NCI-H2107 treated with DMSO at 0.1 percent for 48 hours (cell line): ENCODE measurements around the gene RNF224.

ENCODE experiments used
- DNase-seq: peaks from one replicate; lab custom pipeline; 2025; ENCODE audit not compliant: unreplicated experiment; lab: John Stamatoyannopoulos, UW

Gene RNF224

DNA sequence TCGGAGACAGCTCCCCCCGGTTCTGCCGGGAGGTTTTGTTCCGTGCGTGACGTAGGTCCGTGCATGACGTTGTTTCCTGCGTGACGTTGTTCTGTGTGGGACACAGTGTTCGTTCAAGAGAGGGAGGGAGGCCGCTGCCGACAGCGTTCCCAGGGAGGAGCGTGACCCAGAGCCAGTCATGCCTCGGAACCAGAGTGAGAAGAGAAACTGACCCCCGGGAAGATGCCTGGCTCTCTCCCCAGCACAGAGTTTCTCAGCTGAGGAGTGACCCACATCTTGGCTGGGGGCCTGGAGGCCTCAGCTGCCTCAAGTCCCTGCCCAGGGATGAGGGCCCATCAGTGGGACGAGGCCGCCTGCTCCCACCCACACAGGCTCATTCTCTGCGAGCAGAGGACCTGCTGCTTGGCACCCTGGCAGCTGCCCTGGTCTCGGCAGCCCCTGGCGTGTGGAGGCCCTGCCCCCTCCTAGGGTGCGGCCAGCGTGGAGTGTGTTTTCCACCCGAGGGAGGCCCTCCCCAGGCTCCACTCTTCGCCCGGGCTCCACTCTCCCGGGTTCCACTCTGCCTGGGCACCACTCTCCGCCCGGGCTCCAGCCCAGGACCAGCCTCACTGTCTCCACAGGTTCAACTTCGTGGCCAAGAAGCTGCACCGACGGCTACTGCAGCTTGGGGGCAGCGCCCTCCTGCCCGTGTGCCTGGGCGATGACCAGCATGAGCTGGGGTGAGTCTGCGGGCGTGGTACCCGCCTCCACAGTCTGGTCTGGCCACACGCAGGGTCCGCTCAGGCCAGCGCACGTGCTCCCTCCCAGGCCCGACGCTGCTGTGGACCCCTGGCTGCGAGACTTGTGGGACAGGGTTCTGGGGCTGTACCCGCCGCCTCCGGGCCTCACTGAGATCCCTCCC is 13.9 kb upstream of the RNF224 start:
- DNase-seq: no peak

DNA sequence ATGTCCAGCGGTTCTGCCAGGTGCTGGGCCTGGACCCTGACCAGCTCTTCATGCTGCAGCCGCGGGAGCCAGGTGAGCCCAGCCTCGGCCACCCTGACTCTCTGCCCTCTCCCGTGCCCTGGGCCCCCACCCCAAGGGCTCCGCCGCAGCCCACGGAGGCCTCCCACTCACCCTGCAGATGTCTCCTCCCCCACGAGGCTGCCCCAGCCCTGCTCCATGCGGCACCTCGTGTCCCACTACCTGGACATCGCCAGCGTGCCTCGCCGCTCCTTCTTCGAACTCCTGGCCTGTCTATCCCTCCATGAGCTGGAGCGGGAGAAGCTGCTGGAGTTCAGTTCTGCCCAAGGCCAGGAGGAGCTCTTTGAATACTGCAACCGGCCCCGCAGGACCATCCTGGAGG is 12.7 kb upstream of the RNF224 start:
- DNase-seq: no peak

DNA sequence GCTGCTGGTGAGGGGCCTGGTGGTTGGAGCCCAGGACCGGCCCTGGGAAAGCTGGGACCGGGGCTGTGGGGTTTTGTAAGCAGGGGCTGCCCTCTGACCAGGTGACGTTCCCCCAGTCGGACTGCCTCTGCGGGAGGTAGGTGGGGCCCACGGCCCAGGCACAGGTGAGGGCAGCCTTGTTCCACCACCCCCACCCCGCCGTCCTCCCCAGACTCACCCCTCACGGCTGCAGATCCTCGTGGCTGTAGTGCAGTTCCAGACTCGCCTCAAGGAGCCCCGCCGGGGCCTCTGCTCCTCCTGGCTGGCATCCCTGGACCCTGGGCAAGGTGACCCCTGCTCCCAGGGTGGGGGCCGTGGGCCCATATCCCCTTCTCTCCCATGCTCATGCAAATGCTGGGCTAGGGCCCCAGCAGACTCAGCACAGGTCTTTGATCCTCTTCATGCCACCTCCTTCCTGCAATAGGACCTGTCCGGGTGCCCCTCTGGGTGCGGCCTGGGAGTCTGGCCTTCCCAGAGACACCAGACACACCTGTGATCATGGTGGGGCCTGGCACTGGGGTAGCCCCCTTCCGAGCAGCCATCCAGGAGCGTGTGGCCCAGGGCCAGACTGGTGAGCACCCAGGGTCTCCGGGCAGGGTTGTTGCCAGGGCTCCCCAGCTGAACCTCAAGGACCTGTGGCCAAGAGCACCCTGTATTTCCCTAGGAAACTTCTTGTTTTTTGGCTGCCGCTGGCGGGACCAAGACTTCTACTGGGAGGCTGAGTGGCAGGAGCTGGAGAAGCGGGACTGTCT is 11.9 kb upstream of the RNF224 start:
- no peak for DNase-seq

DNA sequence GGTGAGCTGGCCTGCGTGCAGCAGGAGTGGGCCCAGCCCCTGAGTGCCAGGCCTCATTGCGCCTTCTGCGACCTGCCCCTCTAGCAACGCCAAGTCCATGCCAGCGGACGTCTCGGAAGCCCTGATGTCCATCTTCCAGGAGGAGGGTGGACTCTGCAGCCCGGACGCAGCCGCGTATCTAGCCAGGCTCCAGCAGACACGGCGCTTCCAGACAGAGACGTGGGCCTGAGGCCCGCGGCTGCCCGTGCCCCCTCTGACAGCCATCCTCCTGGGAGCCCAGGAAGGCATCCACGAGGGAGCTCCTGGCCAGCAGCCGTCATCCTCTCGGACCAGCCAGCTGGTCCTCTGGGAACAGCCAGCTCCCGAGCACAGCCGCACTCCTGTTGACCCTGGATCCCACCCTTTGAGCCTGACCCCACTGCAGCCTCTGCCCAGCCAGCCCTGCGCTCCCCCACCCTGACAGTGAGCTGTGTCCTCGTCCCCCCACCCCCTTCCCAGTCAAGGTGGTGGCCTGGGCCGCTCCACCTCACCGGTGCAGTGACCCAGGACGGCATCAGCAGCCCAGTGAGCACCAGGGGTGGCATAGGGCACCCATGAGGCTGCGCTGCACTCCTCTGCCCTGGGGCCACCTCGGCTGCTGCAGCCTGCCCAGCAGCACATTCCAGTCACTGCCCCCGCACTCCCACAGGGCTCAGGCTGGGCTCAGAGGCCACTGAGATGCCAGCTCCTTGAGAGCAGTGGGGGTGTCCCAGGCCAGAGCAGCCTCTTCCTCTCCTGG is 10.9 kb upstream of the RNF224 start:
- no peak for DNase-seq

DNA sequence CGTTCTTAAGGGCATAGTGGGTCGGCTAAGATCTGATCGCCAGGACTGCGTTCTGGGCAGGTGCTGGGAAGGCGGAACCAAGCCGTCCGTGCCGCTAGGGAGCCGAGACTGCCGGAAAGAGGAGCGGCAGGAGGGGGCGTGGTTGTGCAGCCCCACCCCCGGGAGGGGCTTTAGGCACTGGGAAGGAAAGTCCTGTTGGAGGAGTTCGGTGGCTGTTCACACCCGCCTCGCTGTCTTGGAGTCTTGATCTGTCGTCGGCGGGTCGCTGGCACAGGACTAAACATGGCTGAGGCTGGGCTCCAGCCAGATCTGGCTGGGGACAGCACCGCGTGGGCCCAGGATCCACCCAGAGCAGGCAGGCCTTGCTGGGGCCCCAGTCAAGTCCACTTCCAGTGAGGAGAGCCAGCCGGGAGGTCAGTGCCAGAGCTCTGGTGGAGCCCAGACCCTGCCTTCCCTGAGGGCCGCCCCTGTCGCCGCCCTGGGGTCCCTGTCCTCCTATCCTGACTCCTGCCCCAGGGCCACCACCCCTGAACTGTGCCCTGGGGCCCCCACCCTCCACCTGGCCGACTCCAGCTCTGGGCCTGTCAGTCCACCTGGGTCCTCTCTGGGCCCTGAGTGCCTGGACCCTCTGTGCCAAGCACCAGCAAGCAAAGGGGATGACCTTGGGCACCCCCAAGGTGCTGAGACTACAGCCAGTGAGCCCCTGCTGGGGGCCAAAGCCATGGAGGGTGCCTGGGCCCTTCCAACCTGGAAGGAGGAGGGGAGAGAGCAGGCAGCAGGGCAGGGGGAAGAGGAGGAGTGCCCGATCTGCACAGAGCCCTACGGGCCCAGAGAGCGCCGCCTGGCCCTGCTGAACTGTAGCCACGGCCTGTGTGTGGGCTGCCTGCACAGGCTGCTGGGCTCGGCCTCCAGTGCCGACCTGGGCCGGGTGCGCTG is 9.8 kb upstream of the RNF224 start:
- no peak for DNase-seq

DNA sequence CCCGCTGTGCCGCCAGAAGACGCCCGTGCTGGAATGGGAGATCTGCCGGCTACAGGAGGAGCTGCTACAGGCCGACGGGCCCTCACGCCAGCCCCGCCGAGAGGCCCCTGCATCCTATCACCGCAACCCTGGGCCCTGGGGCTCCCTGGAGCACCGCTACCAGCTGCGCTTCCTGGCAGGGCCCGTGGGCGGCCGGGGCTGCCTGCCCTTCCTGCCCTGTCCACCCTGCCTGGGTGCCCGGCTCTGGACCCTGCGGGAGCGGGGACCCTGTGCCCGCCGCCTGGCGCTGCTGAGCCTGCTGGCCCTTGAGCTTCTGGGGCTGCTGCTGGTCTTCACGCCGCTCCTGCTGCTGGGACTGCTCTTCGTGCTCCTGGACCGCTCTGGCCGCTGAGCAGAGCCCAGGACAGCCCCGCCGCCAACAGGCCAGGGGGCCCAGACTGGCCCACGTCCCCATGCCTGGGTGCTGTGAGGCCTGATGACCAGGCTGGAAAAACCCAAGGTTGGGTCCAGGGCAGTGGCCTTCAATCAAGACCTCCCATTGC is 9.0 kb upstream of the RNF224 start:
- DNase-seq: no peak

DNA sequence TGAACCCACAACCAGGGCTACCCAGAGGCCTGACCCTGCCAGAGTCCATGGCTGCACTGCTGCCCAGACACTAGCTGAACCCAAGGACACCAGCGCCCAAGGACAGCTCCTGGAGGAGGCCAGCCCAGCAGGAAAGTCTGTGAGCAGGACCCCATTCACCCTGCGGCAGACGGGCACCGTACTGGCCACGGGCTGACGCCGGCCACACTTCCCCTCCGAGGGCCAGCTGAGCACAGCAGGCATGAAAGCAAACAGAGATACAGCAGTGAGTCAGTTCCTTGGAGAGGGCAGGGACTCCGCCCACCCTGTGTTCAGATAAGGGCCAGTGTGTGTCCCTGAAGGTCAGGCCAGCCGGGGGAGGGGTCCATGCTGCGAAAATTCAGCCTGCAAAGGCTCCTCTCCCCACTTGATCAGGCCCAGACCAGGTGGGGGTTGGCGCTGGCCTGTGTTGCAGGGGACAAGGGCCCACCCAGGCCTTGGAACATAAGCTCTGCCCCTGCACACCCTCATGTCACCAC is 8.5 kb upstream of the RNF224 start:
- DNase-seq: no peak

DNA sequence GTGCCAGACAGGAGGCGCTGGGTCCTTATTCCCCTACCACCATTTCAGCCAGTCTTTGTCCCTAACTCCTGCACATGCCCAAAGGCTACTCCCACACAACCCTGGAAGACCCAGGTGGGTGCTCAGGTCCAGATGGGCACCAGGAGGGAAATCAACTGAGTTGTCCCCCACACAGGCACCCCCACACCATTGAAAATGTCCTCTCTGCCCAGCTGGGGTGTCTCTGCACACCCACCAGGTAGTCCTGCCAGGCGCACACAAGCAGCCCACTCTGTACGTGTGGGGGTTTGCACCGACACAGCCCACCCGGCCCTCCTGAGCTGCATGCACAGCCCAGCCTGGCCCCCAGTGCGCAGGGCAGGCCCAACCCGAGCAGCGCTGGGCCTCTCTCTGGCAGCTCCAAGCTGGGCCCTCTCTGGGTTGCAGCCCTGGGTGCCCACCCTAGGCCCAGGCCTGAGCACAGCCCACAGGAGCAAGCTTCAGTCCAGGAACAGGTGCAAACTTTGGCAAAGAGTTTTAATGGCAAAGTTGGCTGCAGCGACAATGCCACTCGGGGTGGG is 7.5 kb upstream of the RNF224 start:
- no peak for DNase-seq

DNA sequence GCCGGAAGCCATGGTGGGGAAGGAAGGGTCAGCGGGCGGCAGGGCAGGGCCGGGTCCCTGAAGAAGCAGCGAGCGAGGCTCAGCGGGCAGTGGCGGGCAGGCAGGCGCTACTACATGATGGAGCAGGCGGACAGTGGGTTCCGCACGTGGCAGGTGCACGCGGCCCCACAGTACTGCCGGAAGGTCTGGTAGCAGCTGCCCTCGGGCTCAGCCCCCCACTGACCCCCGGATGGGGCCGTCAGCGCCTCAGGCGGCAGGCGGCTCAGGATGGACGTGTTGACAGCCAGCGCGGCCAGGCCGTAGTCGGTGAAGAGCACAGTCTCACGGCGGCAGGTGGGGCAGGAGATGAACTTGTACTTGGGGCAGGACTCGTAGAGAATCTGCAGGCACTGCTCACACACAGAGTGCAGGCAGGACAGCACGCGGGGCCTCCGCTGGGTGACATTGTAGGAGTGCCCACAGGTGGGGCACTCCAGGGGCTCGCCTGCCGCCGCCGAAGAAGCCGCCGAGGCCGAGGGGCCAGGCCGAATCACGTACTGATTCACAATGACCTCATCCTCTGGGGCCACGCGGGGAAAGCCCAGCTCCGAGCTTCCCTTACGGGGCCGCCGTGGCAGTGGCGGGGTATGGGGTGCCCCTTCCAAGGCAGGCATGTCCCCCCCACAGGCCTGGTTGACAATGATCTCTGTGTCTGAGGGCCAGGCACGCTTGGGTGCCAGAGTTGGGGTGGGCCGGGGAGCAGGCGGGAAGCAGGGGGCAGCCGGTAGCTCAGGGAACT is 6.8 kb upstream of the RNF224 start:
- no peak for DNase-seq

DNA sequence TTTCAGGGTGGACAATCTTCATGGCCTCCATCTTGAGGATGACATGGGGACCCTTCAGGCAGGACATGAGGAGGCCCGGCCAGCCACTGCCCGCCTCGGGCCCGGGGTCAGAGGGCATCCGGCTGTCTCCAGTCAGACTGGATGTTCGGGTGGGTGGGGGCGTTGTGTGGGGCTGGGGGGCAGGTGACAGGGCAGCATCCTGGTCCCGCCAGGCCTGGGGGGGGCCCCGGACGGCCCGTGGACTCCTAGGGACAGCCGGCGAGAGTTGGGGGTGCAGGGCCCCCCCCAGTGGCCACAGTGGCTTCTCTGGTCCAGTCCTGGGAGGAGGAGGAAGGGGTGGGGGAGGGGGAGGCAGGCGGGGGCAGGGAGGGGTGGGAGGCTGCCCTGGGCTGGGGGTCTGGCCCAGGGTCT is 6.2 kb upstream of the RNF224 start:
- no peak for DNase-seq

DNA sequence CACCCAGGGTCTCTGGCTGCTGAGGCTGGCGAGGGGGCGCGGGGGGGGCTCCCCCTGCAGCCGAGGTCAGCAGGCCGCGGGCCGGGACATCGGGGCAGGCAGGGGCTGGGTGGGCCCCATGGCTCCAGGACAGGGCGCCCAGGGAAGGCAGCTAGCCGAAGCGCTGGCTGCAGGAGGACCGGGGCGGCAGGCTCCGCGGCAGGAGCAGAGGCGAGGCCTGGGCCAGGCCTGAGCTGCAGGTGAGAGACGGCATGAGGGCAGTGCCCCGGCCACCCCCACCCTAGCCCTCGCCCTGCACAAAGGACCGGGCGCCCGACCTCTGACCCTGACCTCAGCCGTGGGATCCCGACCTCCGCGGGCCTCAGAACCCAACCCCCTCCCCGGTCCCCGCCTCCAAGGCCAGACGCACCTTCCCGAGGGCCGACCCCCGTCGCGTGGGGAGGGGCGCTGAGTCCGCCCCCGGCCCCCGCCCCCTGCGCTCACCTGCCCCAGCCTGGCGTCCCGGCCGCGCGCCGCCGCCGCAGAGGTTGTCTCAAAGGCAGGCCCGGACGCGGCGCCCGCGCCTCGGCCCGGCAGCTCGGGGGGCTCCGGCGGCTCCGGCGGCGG is 5.7 kb upstream of the RNF224 start:
- no peak for DNase-seq

DNA sequence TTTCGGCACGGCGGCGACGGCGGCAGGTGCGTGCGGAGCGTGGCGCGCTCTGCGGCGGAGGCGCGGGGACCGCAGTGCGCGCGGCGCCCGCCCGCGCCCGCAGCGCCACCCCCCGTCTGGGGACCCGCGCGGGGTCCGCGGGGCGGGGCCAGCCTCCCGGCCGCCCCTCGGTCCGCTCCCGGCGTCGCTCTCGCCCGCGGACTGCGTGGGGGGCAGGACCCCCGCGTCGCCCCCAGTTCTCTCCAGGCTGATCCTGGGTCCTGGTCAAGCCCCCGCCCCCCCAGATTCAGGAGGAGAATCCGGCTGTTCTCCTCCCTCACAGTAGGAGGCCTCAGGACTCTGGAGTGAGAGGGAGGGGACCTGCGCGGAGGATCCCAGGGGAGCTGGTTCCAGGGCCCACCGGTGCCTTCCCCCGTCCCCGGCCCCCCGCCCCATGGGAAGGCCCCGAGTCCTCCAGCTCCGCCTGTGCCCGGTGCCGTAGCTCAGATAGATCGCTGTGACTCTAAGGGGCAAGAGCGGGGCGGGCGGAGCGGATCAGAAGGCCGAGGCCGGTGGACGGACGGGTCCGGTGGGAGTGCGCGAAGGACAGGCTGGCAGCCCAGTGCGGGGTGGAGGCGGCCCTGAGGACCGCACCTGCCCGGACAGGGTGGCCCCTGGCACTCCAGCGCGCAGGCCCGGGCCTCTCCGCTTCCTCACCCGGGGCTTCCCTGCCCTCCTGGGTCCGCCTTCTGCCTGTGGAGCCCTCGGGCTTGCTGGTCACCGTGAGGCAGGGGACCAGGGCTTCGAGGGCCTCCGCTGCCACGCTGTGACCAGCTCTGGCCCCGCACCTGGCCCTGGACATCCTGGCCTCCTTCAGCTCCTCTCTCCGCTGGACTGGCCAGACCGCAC is 4.9 kb upstream of the RNF224 start, which contains the start of gene RNF208:
Gene RNF208 (minus strand): TSS at position 51 of the 888 bp plus-strand sequence. CDS start 1,028 bp downstream, outside the sequence.
- no peak for DNase-seq

DNA sequence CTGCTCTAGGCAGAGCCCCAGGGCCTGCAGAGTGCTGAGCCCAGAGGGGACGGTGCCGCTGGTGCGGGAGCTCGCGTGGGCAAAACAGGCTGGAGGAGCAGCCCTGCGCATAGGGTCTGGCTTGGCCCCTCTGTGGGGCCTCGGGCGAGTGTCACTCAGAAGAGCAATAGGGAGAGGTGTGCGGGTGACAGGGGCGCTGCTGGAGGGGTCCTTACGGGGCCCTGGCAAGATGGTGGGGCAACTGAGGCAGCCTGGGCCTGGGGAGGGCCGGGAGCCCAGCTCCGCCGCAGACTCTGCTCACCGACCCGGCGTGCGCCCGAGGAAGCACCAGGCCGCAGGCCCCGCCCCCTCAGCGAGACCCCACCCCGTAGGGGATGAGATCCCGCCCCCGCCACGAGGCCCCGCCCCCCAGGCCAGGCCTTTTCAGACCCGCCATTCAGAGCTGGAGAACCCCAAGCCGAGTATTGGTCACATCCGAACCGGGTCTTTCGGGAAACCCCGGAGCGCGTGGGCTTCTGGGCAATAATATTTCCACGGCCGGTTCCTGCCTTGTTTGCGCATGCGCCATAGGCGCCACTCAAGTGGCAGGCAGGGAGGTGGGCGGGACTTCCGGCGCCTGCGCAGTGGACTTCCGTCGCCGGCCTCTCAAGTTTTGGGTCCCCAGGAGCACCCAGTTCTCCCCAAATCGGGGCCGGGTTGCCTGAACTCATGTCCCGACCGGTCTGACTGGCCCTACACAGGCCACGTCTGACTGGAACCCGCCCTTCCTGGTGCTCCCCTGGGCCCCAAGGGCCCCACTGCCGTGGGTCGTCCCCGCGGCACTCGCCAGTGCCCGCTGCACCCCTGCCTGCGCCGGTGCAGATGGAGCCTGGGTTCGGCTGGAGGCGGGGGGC is 4.0 kb upstream of the RNF224 start:
- DNase-seq: peak; percentile 95

DNA sequence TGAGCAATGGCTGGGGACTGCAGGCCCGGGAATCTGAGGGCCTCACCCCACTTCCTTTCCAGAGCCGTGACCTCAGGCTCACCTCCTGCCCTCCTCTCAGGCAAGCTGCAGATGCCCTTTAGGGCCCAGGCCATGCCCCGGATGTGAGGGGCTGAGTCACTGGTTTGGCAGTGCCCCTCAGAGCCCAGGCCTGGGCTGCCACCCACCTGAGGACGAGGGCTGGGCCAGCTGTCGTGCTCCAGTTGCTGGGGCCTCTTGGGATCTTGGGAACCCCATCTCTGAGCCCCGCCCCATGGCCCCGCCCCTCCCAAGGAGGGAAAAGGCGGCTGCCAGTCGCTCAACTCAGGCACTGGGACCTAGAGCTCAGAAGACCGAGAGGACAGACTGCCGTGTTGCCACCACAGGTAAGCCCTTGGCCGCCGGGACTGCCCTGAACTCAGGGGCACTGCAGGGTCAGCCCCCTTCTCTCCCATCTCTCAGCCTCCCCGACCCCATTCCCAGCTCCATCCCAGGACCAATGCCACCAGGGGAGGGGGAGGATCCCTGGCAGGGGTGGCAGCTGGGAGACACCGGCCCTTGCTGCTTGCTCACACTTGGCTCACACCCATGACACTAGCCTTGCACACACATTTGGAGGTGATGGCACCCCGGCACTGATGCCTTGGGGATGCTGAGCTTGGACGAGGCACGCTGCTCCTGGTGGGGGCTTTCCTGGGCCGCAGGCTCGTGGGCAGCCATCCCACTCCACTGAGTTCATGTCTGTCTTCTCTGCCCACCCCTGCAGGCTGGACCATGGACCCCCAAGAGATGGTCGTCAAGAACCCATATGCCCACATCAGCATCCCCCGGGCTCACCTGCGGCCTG is 2.2 kb upstream of the RNF224 start, which contains the start of gene CYSRT1:
Gene CYSRT1 (plus strand): TSS at position 345 of the 865 bp plus-strand sequence. CDS start 448 bp downstream, at position 793.
- no peak for DNase-seq

DNA sequence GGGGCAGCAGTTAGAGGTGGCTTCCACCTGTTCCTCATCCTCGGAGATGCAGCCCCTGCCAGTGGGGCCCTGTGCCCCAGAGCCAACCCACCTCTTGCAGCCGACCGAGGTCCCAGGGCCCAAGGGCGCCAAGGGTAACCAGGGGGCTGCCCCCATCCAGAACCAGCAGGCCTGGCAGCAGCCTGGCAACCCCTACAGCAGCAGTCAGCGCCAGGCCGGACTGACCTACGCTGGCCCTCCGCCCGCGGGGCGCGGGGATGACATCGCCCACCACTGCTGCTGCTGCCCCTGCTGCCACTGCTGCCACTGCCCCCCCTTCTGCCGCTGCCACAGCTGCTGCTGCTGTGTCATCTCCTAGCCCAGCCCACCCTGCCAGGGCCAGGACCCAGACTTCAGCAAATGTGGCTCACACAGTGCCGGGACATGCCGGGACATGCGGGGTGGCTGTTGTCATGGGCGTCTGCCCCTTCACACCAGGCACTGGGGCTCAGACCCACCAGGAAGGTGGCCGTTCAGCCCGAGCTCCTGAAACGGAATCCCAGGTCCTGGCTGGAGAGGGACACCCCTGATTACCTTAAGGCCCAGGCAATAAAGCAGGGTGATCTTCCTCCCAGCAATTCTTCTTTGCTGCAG is 1.5 kb upstream of the RNF224 start:
- no peak for DNase-seq
